ENCODE results near the gene CLIC3. TPM values are rescaled to one million over a fixed set of nuclear protein-coding genes. Genes with fewer than 3 reads are reported as not detected.

The CLIC3 gene
- total RNA-seq, 1 experiment from 2014 or later: 6.2 TPM

DNA sequence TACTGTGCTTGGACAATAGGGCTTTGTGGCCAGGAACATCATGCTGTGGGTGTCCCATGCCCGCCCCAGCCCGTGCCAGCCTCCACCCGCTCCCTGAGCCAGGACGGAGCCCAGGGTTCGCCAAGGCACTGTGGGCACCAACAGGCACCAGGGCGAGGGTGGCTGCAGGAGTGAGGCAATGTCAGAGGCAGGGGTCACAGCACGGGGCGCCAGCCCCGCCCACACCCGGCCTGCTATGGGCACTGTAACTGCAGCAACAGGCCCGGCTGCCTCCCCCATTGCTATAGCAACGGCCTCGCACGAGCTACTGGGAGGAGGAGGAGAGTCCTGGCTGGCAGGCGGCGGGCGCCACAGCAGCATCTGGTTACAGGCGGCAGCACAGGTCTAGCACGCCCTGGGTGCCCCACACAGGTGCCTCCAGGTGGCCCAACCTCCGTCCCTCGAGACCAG, 29.2 kb upstream of the CLIC3 start:
- H3K4me3 ChIP-seq (ENCODE audit: low read depth in 2 of 2, low read length in 2 of 2): no peak overlapping the region
- POLR2A ChIA-PET: no interaction called here
- H3K9me3 ChIP-seq (ENCODE audit: control insufficient read depth, insufficient read depth, low read depth, low read length): no peaks in the 10 kb centered on the region
- BruUV-seq (replicated peaks): no TSS peak
- TF ChIP-seq, protein P1, sequence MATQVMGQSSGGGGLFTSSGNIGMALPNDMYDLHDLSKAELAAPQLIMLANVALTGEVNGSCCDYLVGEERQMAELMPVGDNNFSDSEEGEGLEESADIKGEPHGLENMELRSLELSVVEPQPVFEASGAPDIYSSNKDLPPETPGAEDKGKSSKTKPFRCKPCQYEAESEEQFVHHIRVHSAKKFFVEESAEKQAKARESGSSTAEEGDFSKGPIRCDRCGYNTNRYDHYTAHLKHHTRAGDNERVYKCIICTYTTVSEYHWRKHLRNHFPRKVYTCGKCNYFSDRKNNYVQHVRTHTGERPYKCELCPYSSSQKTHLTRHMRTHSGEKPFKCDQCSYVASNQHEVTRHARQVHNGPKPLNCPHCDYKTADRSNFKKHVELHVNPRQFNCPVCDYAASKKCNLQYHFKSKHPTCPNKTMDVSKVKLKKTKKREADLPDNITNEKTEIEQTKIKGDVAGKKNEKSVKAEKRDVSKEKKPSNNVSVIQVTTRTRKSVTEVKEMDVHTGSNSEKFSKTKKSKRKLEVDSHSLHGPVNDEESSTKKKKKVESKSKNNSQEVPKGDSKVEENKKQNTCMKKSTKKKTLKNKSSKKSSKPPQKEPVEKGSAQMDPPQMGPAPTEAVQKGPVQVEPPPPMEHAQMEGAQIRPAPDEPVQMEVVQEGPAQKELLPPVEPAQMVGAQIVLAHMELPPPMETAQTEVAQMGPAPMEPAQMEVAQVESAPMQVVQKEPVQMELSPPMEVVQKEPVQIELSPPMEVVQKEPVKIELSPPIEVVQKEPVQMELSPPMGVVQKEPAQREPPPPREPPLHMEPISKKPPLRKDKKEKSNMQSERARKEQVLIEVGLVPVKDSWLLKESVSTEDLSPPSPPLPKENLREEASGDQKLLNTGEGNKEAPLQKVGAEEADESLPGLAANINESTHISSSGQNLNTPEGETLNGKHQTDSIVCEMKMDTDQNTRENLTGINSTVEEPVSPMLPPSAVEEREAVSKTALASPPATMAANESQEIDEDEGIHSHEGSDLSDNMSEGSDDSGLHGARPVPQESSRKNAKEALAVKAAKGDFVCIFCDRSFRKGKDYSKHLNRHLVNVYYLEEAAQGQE (IDR thresholded peaks at IDR 0.05; ENCODE audit: insufficient read depth in 1 of 2, low read depth in 2 of 2, low read length in 1 of 2): no peak
- TF ChIP-seq CTCF (IDR thresholded peaks at IDR 0.05) (no peak), TCF7L2 (IDR thresholded peaks at IDR 0.05; ENCODE audit: low read depth, low read length) (no peak), POLR2AphosphoS5 (IDR thresholded peaks at IDR 0.05; ENCODE audit: low read depth, low read length) (no peak), SIN3A (IDR thresholded peaks at IDR 0.05; ENCODE audit: borderline replicate concordance, insufficient read depth, low read depth, low read length) (no peak)
- no peak overlapping the region for H3K27ac ChIP-seq (ENCODE audit: low read length)
- ATAC-seq (no peak), DNase-seq (ENCODE audit: low read depth, low spot score) (no peak)
- in situ Hi-C loops (cut with HindIII; ENCODE audit: low pct_unique_long_range_greater_than_20kb, low sequenced_read_pairs) (no loop called here), intact Hi-C loops (cut with micrococcal nuclease; ENCODE audit: unreplicated experiment) (no loop called here)
- CTCF ChIA-PET: interaction anchor here (0.6 to 0.9 kb wide), 2 partner anchors 10 to 14 kb away, joined by 3 to 7 read pairs; no protein-coding TSS in a partner anchor
- H3K36me3 ChIP-seq (ENCODE audit: control insufficient read depth, insufficient read depth, low read length): no peaks in the 10 kb centered on the region
- H3K27me3 ChIP-seq (ENCODE audit: control insufficient read depth, insufficient read depth, low read length): no peaks in the 10 kb centered on the region
- H3K4me1 ChIP-seq (ENCODE audit: control insufficient read depth, insufficient read depth, low read length): peaks cover 28% of the 10 kb centered on the region

GRCh38 chr9:137023583-137023991, 27.2 kb upstream of the CLIC3 start:
- in situ Hi-C loops (cut with HindIII; ENCODE audit: low pct_unique_long_range_greater_than_20kb, low sequenced_read_pairs) (no loop called here), intact Hi-C loops (cut with micrococcal nuclease; ENCODE audit: unreplicated experiment) (no loop called here)
- Histone ChIP-seq H3K4me1 (ENCODE audit: control insufficient read depth, insufficient read depth, low read length) (peaks cover 22% of the 10 kb centered on the region), H3K27ac (ENCODE audit: low read length) (no peak overlapping the region), H3K27me3 (ENCODE audit: control insufficient read depth, insufficient read depth, low read length) (no peaks in the 10 kb centered on the region), H3K36me3 (ENCODE audit: control insufficient read depth, insufficient read depth, low read length) (no peaks in the 10 kb centered on the region), H3K4me3 (ENCODE audit: low read depth in 2 of 2, low read length in 2 of 2) (no peak overlapping the region), H3K9me3 (ENCODE audit: control insufficient read depth, insufficient read depth, low read depth, low read length) (no peaks in the 10 kb centered on the region)
- ATAC-seq: no peak
- no peak for DNase-seq (ENCODE audit: low read depth, low spot score)
- ChIA-PET CTCF (no interaction called here), POLR2A (no interaction called here)
- TF ChIP-seq, protein P1 (IDR thresholded peaks at IDR 0.05; ENCODE audit: insufficient read depth in 1 of 2, low read depth in 2 of 2, low read length in 1 of 2): no peak
- TF ChIP-seq TCF7L2 (IDR thresholded peaks at IDR 0.05; ENCODE audit: low read depth, low read length) (no peak), CTCF (IDR thresholded peaks at IDR 0.05) (no peak), POLR2AphosphoS5 (IDR thresholded peaks at IDR 0.05; ENCODE audit: low read depth, low read length) (no peak), SIN3A (IDR thresholded peaks at IDR 0.05; ENCODE audit: borderline replicate concordance, insufficient read depth, low read depth, low read length) (no peak)
- BruUV-seq (replicated peaks): no TSS peak
